ENCODE data around the gene SLC47A2.

DNA sequence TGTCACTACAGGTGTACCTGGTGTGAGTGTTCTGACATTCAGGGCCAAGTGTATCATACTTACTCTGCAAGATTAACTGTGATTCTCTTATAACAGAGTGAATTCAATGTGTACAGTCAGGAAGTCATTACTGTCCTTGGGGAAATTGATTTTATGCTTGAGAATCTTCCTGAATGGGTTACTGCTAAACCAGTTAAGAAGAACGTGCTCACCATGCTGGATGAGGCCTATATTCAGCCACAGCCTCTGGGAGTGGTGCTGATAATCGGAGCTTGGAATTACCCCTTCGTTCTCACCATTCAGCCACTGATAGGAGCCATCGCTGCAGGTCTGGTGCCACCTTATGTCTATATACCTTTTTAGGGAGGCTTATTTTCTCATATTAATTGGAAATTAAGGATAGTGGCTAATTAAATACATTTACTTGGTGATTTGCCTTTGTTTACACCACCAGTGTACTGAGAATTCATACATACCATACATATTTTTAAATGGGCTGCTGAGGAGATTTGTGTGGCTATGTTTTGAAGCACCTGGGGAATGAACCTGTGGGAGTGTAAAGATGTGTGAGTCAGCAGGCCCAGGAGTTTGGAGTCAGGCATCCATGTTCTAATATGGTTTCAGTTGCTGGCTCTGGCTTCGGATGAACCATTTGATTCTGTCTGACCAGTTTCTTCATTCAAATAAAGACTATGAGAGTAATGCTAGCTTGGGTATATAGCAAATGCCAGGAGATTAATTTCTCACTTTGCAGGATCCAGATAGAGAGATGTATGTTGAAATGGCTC lies 64.7 kb downstream of the SLC47A2 start:
- TF ChIP-seq, protein P1, sequence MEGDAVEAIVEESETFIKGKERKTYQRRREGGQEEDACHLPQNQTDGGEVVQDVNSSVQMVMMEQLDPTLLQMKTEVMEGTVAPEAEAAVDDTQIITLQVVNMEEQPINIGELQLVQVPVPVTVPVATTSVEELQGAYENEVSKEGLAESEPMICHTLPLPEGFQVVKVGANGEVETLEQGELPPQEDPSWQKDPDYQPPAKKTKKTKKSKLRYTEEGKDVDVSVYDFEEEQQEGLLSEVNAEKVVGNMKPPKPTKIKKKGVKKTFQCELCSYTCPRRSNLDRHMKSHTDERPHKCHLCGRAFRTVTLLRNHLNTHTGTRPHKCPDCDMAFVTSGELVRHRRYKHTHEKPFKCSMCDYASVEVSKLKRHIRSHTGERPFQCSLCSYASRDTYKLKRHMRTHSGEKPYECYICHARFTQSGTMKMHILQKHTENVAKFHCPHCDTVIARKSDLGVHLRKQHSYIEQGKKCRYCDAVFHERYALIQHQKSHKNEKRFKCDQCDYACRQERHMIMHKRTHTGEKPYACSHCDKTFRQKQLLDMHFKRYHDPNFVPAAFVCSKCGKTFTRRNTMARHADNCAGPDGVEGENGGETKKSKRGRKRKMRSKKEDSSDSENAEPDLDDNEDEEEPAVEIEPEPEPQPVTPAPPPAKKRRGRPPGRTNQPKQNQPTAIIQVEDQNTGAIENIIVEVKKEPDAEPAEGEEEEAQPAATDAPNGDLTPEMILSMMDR (IDR thresholded peaks at IDR 0.05) = no peak
- TF ChIP-seq POLR2AphosphoS5 (IDR thresholded peaks at IDR 0.05; ENCODE audit: low read depth, low read length) = no peak
- TF ChIP-seq, protein P2, sequence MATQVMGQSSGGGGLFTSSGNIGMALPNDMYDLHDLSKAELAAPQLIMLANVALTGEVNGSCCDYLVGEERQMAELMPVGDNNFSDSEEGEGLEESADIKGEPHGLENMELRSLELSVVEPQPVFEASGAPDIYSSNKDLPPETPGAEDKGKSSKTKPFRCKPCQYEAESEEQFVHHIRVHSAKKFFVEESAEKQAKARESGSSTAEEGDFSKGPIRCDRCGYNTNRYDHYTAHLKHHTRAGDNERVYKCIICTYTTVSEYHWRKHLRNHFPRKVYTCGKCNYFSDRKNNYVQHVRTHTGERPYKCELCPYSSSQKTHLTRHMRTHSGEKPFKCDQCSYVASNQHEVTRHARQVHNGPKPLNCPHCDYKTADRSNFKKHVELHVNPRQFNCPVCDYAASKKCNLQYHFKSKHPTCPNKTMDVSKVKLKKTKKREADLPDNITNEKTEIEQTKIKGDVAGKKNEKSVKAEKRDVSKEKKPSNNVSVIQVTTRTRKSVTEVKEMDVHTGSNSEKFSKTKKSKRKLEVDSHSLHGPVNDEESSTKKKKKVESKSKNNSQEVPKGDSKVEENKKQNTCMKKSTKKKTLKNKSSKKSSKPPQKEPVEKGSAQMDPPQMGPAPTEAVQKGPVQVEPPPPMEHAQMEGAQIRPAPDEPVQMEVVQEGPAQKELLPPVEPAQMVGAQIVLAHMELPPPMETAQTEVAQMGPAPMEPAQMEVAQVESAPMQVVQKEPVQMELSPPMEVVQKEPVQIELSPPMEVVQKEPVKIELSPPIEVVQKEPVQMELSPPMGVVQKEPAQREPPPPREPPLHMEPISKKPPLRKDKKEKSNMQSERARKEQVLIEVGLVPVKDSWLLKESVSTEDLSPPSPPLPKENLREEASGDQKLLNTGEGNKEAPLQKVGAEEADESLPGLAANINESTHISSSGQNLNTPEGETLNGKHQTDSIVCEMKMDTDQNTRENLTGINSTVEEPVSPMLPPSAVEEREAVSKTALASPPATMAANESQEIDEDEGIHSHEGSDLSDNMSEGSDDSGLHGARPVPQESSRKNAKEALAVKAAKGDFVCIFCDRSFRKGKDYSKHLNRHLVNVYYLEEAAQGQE (IDR thresholded peaks at IDR 0.05; ENCODE audit: insufficient read depth in 1 of 2, low read depth in 2 of 2, low read length in 1 of 2) = no peak
